Neural cell (in vitro differentiated cells): Measurements from ENCODE around the gene HNRNPAB. TPM values are rescaled to one million over a fixed set of nuclear protein-coding genes. Genes with fewer than 3 reads are reported as not detected.

ENCODE experiments used
- H2AFZ ChIP-seq: fragments of 200-600, 300-800 bp; sonication (generic), shearing (Covaris generic); 2 replicates; pipeline ENCODE4 v1.6.0; 2014; ENCODE audit warnings: low read depth, mild to moderate bottlenecking, antibody characterized with exemption, low read length, moderate library complexity
- H3F3A ChIP-seq: fragments of 200-600 bp; shearing (Covaris generic); 2 replicates; pipeline ENCODE4 v1.6.1; 2016; ENCODE audit warnings: mild to moderate bottlenecking, moderate library complexity, mixed read lengths, antibody characterized with exemption, low read length; ENCODE audit not compliant: insufficient read depth, poor library complexity, severe bottlenecking
- H3K27ac ChIP-seq: fragments of 200-600, 300-800 bp; sonication (generic), shearing (Covaris generic); 2 replicates; pipeline ENCODE4 v1.5.1; 2014; ENCODE audit warnings: mild to moderate bottlenecking, low read length, moderate library complexity
- H3K27me3 ChIP-seq: fragments of 300-800, 200-600 bp; sonication (generic), shearing (Covaris generic); 2 replicates; pipeline ENCODE4 v1.6.0; 2014; ENCODE audit warnings: mild to moderate bottlenecking, low read depth, low read length, moderate library complexity; ENCODE audit not compliant: insufficient read depth
- H3K36me3 ChIP-seq: fragments of 300-800, 200-600 bp; sonication (generic), shearing (Covaris generic); 2 replicates; pipeline ENCODE4 v1.5.1; 2014; ENCODE audit warnings: mild to moderate bottlenecking, antibody characterized with exemption, low read length, moderate library complexity; ENCODE audit not compliant: insufficient read depth
- H3K4me2 ChIP-seq: fragments of 300-800, 200-600 bp; sonication (generic), shearing (Covaris generic); 2 replicates; pipeline ENCODE4 v1.6.0; 2014; ENCODE audit warnings: mild to moderate bottlenecking, low read length
- H3K4me3 ChIP-seq: fragments of 300-800, 200-600 bp; sonication (generic), shearing (Covaris generic); 2 replicates; pipeline ENCODE4 v1.5.1; 2014; ENCODE audit warnings: mild to moderate bottlenecking, low read length, moderate library complexity
- H3K79me2 ChIP-seq: fragments of 200-600 bp; shearing (Covaris generic); replicated peaks from 2 replicates; pipeline ENCODE4 v1.6.0; 2014; ENCODE audit warnings: mild to moderate bottlenecking, low read length, moderate library complexity; ENCODE audit not compliant: insufficient read depth
- H3K9ac ChIP-seq: fragments of 300-800, 200-600 bp; sonication (generic), shearing (Covaris generic); 2 replicates; pipeline ENCODE4 v1.6.1; 2016; ENCODE audit warnings: mild to moderate bottlenecking, low read length, mixed read lengths
- H3K9me2 ChIP-seq: fragments of 200-600 bp; shearing (Covaris generic); 2 replicates; pipeline ENCODE4 v1.6.1; 2016; ENCODE audit warnings: mild to moderate bottlenecking, low read length, mixed read lengths; ENCODE audit not compliant: insufficient read depth
- H3K9me3 ChIP-seq: fragments of 200-600, 300-800 bp; sonication (generic), shearing (Covaris generic); 2 replicates; pipeline ENCODE4 v1.6.1; 2016; ENCODE audit warnings: mild to moderate bottlenecking, mixed run types, low read length, moderate library complexity, mixed read lengths
- H4K20me1 ChIP-seq: fragments of 200-600 bp; shearing (Covaris generic); 2 replicates; pipeline ENCODE4 v1.6.1; 2016; ENCODE audit warnings: mild to moderate bottlenecking, mixed run types; ENCODE audit not compliant: insufficient read depth
- EP300 ChIP-seq: fragments of 450-650 bp; conservative IDR thresholded peaks from 2 replicates; pipeline ENCODE4 v1.6.1; 2014; ENCODE audit warnings: antibody characterized with exemption, mild to moderate bottlenecking, moderate library complexity; ENCODE audit not compliant: poor library complexity, severe bottlenecking
- EZH2 ChIP-seq: fragments of 200-600, 300-800 bp; shearing (Covaris generic), sonication (generic); IDR thresholded peaks from 2 replicates; pipeline ENCODE4 v1.6.1; 2014; ENCODE audit warnings: antibody characterized with exemption, low read length, borderline replicate concordance, mild to moderate bottlenecking; ENCODE audit not compliant: insufficient read depth, poor library complexity, severe bottlenecking
- MXI1 ChIP-seq: fragments of 450-650 bp; conservative IDR thresholded peaks from 2 replicates; pipeline ENCODE4 v1.6.1; 2014; ENCODE audit warnings: antibody characterized with exemption, mild to moderate bottlenecking; ENCODE audit not compliant: poor library complexity, severe bottlenecking
- POLR2AphosphoS5 ChIP-seq: IDR thresholded peaks from 2 replicates; pipeline ENCODE4 v1.6.1; 2012
- RAD21 ChIP-seq: fragments of 450-650 bp; conservative IDR thresholded peaks from 2 replicates; pipeline ENCODE4 v1.6.1; 2014; ENCODE audit warnings: antibody characterized with exemption, mild to moderate bottlenecking, moderate library complexity
- SMC3 ChIP-seq: fragments of 450-650 bp; conservative IDR thresholded peaks from 2 replicates; pipeline ENCODE4 v1.6.1; 2014; ENCODE audit warnings: antibody characterized with exemption, mild to moderate bottlenecking, moderate library complexity; ENCODE audit not compliant: poor library complexity
- TAF1 ChIP-seq: IDR thresholded peaks from 2 replicates; pipeline ENCODE4 v1.6.1; 2012; ENCODE audit warnings: low read depth
- polyA plus RNA-seq: library from polyadenylated mRNA; depleted of rRNA; stranded (reverse); fragments of >200 nt; gene quantifications from 2 replicates; pipeline ENCODE4 v1.2.3, GENCODE V29; 2014
- TF ChIP-seq, protein P1 (sequence below): IDR thresholded peaks from 2 replicates; pipeline ENCODE4 v1.6.1; 2012; ENCODE audit warnings: borderline replicate concordance
- TF ChIP-seq, protein P2 (sequence below): fragments of 450-650 bp; IDR thresholded peaks from 2 replicates; pipeline ENCODE4 v1.5.1; 2014; ENCODE audit warnings: antibody characterized with exemption, mild to moderate bottlenecking, moderate library complexity; ENCODE audit not compliant: poor library complexity, severe bottlenecking

Gene HNRNPAB
- polyA plus RNA-seq, 1 donor from 2014 or later, result 129 TPM

DNA sequence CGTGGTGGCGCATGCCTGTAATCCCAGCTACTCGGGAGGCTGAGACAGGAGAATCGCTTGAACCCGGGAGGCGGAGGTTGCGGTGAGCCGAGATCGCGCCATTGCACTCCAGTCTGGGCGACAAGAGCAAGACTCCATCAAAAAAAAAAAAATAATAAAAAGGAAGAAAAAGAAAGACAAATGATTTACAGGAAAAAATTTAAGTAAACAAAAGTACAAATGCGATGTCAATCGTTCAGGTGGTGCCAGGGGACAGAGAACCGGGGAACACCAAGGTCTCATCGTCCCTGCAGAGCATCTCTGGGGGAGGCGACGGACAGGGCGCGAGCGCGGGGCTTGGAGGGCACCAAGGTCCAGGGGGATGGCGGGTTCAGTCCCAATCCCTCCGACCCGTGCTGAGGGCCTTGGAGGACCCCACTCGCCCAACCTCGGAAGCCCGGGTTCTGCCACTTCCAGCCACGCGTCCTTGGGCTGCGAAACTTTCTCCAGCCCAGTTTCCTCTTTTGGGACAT, 607 bp upstream of the HNRNPAB start:
- peak overlapping the region; percentile 86 for H3K9ac ChIP-seq
- H3K27ac ChIP-seq, result no peak overlapping the region
- no peaks in the 10 kb centered on the region for H3K9me3 ChIP-seq
- H3K27me3 ChIP-seq, result no peaks in the 10 kb centered on the region
- H3K79me2 ChIP-seq, result peaks cover 35% of the 10 kb centered on the region
- peak overlapping the region; percentile 79 for H2AFZ ChIP-seq
- peak overlapping the region; percentile 65 for H3K4me2 ChIP-seq
- peaks cover 18% of the 10 kb centered on the region for H4K20me1 ChIP-seq
- no peak for TF ChIP-seq RAD21
- TF ChIP-seq, protein P1, sequence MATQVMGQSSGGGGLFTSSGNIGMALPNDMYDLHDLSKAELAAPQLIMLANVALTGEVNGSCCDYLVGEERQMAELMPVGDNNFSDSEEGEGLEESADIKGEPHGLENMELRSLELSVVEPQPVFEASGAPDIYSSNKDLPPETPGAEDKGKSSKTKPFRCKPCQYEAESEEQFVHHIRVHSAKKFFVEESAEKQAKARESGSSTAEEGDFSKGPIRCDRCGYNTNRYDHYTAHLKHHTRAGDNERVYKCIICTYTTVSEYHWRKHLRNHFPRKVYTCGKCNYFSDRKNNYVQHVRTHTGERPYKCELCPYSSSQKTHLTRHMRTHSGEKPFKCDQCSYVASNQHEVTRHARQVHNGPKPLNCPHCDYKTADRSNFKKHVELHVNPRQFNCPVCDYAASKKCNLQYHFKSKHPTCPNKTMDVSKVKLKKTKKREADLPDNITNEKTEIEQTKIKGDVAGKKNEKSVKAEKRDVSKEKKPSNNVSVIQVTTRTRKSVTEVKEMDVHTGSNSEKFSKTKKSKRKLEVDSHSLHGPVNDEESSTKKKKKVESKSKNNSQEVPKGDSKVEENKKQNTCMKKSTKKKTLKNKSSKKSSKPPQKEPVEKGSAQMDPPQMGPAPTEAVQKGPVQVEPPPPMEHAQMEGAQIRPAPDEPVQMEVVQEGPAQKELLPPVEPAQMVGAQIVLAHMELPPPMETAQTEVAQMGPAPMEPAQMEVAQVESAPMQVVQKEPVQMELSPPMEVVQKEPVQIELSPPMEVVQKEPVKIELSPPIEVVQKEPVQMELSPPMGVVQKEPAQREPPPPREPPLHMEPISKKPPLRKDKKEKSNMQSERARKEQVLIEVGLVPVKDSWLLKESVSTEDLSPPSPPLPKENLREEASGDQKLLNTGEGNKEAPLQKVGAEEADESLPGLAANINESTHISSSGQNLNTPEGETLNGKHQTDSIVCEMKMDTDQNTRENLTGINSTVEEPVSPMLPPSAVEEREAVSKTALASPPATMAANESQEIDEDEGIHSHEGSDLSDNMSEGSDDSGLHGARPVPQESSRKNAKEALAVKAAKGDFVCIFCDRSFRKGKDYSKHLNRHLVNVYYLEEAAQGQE, result no peak
- no peak for TF ChIP-seq EZH2
- TF ChIP-seq EP300, result no peak
- TF ChIP-seq SMC3, result no peak
- TF ChIP-seq, protein P2, sequence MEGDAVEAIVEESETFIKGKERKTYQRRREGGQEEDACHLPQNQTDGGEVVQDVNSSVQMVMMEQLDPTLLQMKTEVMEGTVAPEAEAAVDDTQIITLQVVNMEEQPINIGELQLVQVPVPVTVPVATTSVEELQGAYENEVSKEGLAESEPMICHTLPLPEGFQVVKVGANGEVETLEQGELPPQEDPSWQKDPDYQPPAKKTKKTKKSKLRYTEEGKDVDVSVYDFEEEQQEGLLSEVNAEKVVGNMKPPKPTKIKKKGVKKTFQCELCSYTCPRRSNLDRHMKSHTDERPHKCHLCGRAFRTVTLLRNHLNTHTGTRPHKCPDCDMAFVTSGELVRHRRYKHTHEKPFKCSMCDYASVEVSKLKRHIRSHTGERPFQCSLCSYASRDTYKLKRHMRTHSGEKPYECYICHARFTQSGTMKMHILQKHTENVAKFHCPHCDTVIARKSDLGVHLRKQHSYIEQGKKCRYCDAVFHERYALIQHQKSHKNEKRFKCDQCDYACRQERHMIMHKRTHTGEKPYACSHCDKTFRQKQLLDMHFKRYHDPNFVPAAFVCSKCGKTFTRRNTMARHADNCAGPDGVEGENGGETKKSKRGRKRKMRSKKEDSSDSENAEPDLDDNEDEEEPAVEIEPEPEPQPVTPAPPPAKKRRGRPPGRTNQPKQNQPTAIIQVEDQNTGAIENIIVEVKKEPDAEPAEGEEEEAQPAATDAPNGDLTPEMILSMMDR, result no peak
- no peak for TF ChIP-seq TAF1
- no peak for TF ChIP-seq POLR2AphosphoS5
- no peak for TF ChIP-seq MXI1
- no peaks in the 10 kb centered on the region for H3K36me3 ChIP-seq
- no peaks in the 10 kb centered on the region for H3F3A ChIP-seq
- no peaks in the 10 kb centered on the region for H3K9me2 ChIP-seq
- H3K4me3 ChIP-seq, result peak overlapping the region; percentile 91

DNA sequence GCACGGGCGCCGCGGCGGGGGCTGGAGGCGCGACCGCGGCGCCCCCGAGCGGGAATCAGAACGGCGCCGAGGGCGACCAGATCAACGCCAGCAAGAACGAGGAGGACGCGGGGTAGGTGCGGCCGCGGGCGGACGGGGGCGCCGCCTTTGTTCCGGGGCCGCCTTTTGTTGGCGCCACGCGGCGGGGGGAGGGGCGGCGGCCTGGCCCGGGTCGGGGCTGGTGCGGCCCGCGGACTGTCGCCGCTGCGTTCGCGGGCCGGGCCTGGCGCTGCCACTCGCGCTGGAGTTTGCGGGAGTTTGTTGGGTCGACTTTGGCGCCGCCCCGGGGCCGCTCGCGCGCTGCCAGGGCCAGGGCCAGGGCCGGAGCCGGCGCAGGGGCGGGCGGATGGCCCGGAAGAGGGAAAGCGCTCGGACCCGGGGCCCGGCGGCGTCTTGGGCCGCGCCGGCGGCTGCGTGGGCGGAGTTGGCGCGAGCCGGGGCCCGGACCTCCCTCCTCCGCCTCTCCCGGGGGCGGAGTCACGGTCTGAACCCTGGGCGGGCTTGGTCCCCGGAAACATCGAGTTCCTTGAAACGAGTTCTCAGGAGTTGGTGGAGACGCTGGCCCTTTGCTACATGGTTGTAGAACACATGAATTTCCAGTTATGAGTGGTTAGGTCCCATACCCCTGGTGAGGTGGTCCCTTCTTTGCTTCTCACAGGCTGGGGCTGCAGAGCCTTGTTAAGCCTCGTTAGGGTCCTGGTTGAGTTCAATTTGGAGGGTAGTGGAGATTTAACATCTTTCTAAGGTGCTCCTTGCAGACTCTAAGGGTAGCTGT, 809 bp downstream of the HNRNPAB start:
- Histone ChIP-seq H4K20me1 (peaks cover 24% of the 10 kb centered on the region), H3K4me2 (peak overlapping the region; percentile 94), H3K9ac (peak overlapping the region; percentile 86), H3K27ac (peak overlapping the region; percentile 78), H3K9me3 (no peaks in the 10 kb centered on the region), H3K79me2 (peaks cover 40% of the 10 kb centered on the region), H3K27me3 (no peaks in the 10 kb centered on the region), H3K9me2 (no peaks in the 10 kb centered on the region), H3K4me3 (peak overlapping the region; percentile 91), H3F3A (no peaks in the 10 kb centered on the region), H3K36me3 (no peaks in the 10 kb centered on the region), H2AFZ (no peak overlapping the region)
- TF ChIP-seq MXI1, result no peak
- TF ChIP-seq, protein P2, result peak; percentile 6
